Activated B cell treated with CpG ODN at 0.5 μM for 24 hours (primary cell): ENCODE results near the gene ZNF217. TPM values are rescaled to one million over a fixed set of nuclear protein-coding genes. Genes with fewer than 3 reads are reported as not detected.

Source experiments
- ATAC-seq: fragments of 200-7000 bp; cut with Tn5 transposase; one replicate; pipeline ENCODE4 v1.10.0; 2021; ENCODE audit warnings: low read depth, mild to moderate bottlenecking, moderate library complexity
- CTCF ChIA-PET: fragments of 350-600 bp; sonication (Branson Sonifier 250); formaldehyde crosslinking; loops from one replicate; lab custom pipeline; 2021; ENCODE audit warnings: antibody characterized with exemption; lab: Charles Lee
- POLR2A ChIA-PET: fragments of 350-600 bp; sonication (Branson Sonifier 250); formaldehyde crosslinking; loops from one replicate; lab custom pipeline; 2021; ENCODE audit warnings: antibody characterized with exemption; lab: Charles Lee
- DNase-seq: peaks from one replicate; pipeline ENCODE4 v3.0.0; 2022
- H3K27ac Mint-ChIP-seq: one replicate; pipeline ENCODE4 v1.8.0; 2020; ENCODE audit warnings: mixed read lengths
- H3K27me3 Mint-ChIP-seq: one replicate; pipeline ENCODE4 v1.8.0; 2021; ENCODE audit warnings: mixed read lengths
- H3K36me3 Mint-ChIP-seq: one replicate; pipeline ENCODE4 v1.8.0; 2021; ENCODE audit warnings: low read depth, mixed read lengths
- H3K4me1 Mint-ChIP-seq: one replicate; pipeline ENCODE4 v1.8.0; 2021; ENCODE audit warnings: mixed read lengths
- H3K4me3 Mint-ChIP-seq: one replicate; pipeline ENCODE4 v1.8.0; 2020; ENCODE audit warnings: mild to moderate bottlenecking, mixed read lengths
- H3K9me3 Mint-ChIP-seq: one replicate; pipeline ENCODE4 v1.8.0; 2020; ENCODE audit warnings: mixed read lengths
- intact Hi-C: fragments of 100-400 bp; cut with micrococcal nuclease; formaldehyde crosslinking; loops from one replicate; pipeline ENCODE4 v1.15.1; 2024
- total RNA-seq: library from RNA; stranded (reverse); gene quantifications from 2 replicates; pipeline ENCODE4 v1.2.3, GENCODE V29; 2022
- TF ChIP-seq, protein P1 (sequence below): fragments of 200-600 bp; IDR thresholded peaks from one replicate; pipeline ENCODE4 v1.8.0; 2022; ENCODE audit warnings: antibody characterized with exemption, mild to moderate bottlenecking

ZNF217 gene
- total RNA-seq, 1 donor from 2014 or later = 80.3 TPM

DNA sequence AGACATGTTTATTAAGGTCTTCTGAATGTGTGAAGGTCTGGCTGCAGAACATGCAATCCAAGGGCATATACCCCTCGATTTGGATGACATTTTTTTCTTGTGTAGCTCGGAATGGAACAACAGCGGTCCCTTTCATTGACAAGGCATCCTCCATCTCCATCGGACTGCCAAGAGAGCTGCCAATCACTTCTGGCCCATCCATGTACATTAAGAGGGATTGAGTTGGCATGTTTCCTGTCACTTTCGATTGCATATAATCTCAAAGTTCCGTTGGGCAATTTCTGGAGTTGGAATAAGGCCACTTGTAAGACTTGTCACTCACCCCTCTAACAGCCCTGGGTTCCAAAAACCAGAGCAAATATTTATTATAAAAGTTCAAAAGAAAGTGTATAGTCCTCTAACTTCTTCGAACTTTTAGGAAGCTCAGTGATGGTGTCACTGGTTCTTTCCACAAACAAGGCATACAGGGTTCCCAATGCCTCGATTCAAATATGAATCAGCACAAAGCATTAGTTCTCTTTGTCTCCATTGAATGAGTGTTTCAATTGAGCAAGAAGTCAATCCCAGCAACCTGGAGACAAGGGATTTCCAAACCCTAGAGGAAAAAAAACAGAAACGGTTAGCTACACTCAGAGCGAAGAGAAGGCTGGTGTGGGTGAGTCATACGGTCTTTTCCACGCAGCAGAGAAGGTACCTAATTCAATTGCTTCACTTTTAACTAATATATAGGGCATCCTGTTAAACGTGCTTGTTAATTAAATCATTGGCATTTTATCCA is 10.9 kb downstream of the ZNF217 start:
- peak overlapping the region; percentile 70 for H3K4me3 Mint-ChIP-seq
- POLR2A ChIA-PET = interaction anchor here (0.5 to 2.0 kb wide), 12 partner anchors 9 to 333 kb away, joined by 3 to 21 read pairs (median 4); partner anchors contain the start of gene ZNF217

DNA sequence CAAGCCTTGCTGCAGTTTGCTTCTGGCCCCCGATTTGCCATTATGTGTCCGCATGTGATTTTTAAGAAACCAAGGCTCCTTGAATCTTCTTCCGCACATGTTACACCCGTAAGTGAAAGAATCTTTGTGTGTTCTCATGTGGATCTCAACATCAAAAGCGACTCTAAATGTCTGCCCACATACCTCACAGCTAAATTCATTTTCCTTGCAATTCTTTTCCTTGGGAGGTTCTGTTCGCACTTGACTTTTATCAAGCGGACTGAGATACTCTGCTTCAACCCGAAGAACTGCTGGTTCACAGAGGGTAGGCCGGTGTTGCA is 11.4 kb downstream of the ZNF217 start:
- CTCF ChIA-PET = interaction anchor here (1.2 to 8.8 kb wide), 4 partner anchors 283 to 358 kb away, joined by 3 to 88 read pairs (median 4); no protein-coding TSS in a partner anchor

More for the DNA sequence above, 10.9 kb downstream of the ZNF217 start:
- H3K4me1 Mint-ChIP-seq = peaks cover 89% of the 10 kb centered on the region
- H3K36me3 Mint-ChIP-seq = peaks cover 43% of the 10 kb centered on the region
- TF ChIP-seq, protein P1, sequence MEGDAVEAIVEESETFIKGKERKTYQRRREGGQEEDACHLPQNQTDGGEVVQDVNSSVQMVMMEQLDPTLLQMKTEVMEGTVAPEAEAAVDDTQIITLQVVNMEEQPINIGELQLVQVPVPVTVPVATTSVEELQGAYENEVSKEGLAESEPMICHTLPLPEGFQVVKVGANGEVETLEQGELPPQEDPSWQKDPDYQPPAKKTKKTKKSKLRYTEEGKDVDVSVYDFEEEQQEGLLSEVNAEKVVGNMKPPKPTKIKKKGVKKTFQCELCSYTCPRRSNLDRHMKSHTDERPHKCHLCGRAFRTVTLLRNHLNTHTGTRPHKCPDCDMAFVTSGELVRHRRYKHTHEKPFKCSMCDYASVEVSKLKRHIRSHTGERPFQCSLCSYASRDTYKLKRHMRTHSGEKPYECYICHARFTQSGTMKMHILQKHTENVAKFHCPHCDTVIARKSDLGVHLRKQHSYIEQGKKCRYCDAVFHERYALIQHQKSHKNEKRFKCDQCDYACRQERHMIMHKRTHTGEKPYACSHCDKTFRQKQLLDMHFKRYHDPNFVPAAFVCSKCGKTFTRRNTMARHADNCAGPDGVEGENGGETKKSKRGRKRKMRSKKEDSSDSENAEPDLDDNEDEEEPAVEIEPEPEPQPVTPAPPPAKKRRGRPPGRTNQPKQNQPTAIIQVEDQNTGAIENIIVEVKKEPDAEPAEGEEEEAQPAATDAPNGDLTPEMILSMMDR = no peak
- peak; percentile 61 for ATAC-seq
- intact Hi-C loops = no loop called here
- no peak for DNase-seq
- CTCF ChIA-PET = interaction anchor here (0.9 to 8.8 kb wide), 7 partner anchors 154 to 361 kb away, joined by 3 to 88 read pairs (median 3); no protein-coding TSS in a partner anchor
- H3K9me3 Mint-ChIP-seq = no peaks in the 10 kb centered on the region
- no peaks in the 10 kb centered on the region for H3K27me3 Mint-ChIP-seq
- peak overlapping the region; percentile 88 for H3K27ac Mint-ChIP-seq

DNA sequence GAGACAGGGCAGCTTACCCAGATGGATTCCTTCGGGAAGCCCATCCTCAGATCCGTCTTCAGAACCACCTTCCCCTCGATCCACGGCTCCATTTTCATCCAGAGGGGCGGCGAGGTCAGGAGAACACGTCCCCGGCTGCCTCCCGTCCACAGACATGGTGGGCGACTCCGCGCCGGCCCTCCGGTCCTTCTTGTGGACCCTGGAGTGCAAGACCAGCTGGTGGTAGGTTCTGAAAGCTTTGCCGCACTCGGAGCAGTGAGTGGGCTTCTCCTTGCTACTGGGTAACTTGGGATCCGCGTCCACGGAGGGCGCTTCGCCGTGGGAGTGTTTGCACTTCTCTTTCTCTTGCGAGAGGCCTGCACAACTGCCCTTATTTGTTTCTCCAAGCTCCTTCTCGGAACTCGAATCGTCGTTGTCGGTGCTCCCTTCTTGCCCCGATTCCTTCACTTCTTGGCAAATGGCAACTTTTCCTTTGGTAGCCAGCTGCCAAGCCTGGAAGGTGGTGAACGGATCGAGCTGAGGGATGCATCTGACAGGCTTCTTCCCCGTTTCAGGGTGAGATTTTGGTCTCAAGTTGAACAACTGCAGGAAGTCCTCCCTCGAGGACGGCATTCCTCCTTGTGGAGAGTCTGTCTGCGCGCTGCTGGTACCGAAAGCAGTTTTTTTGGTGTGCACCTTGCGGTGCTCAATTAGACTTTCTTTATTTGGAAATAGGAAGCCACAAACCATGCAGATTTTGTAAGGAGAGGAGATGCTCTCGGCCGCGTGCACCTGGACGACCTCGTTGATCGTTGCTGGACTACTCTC is 12.0 kb downstream of the ZNF217 start:
- TF ChIP-seq, protein P1 = no peak
- no peaks in the 10 kb centered on the region for H3K27me3 Mint-ChIP-seq
- ATAC-seq (no peak), DNase-seq (no peak)
- CTCF ChIA-PET = interaction anchor here (0.8 to 8.8 kb wide), 4 partner anchors 283 to 350 kb away, joined by 3 to 88 read pairs (median 3); no protein-coding TSS in a partner anchor
- peak overlapping the region; percentile 88 for H3K27ac Mint-ChIP-seq
- H3K36me3 Mint-ChIP-seq = peaks cover 54% of the 10 kb centered on the region
- intact Hi-C loops = no loop called here
- H3K4me1 Mint-ChIP-seq = peaks cover 85% of the 10 kb centered on the region
- H3K4me3 Mint-ChIP-seq = peak overlapping the region; percentile 70
- POLR2A ChIA-PET = interaction anchor here (0.6 to 2.0 kb wide), 7 partner anchors 10 to 359 kb away, joined by 3 to 21 read pairs (median 4); partner anchors contain the start of gene ZNF217
- H3K9me3 Mint-ChIP-seq = no peaks in the 10 kb centered on the region

More for the DNA sequence above, 11.4 kb downstream of the ZNF217 start:
- Mint-ChIP-seq H3K4me3 (peak overlapping the region; percentile 70), H3K9me3 (no peaks in the 10 kb centered on the region), H3K4me1 (peaks cover 90% of the 10 kb centered on the region), H3K36me3 (peaks cover 48% of the 10 kb centered on the region), H3K27ac (peak overlapping the region; percentile 88), H3K27me3 (no peaks in the 10 kb centered on the region)
- ATAC-seq = no peak
- POLR2A ChIA-PET = interaction anchor here (1.2 to 2.0 kb wide), 5 partner anchors 10 to 358 kb away, joined by 3 to 21 read pairs (median 4); partner anchors contain the start of gene ZNF217
- intact Hi-C loops = no loop called here
- TF ChIP-seq, protein P1 = no peak
- DNase-seq = no peak

DNA sequence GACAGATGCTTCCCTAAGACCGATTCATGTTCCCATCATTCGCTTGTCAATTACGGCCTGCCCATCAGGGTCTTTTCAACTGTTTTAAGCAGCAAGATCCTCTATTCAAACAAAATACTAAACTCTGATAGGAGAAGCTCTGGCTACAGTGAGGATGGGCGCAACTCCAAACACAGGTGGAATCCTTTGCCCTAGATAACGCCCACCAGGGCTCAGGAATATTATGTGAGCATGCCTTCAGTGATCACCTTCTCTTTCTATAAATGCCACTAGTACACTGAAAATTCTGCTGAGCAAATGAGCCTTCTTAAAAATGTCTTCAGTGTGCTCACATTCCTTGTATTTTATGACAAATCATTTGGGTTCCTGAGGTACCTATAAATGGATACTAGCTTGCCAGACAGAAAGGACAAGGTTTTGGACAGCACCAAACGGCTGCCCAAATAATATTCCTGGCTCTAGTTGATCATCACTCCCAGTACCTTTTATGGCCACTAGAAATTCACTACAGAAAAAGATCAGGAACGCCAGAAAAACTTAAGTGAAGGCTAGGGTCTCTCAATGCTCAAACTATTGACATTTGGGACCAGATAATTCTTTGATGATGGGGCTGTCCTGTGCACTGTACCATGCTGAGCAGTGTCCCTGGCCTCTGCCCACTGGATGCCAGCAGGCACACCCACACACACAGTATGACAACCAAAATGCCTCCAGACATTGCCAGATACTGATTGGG is 13.1 kb downstream of the ZNF217 start:
- Mint-ChIP-seq H3K27me3 (no peaks in the 10 kb centered on the region), H3K4me1 (peaks cover 74% of the 10 kb centered on the region), H3K4me3 (peak overlapping the region; percentile 76), H3K27ac (peak overlapping the region; percentile 88), H3K36me3 (peaks cover 61% of the 10 kb centered on the region), H3K9me3 (no peaks in the 10 kb centered on the region)
- ChIA-PET CTCF (interaction anchor here (1.2 to 8.8 kb wide), 6 partner anchors 158 to 360 kb away, joined by 3 to 88 read pairs (median 5); no protein-coding TSS in a partner anchor), POLR2A (interaction anchor here (0.5 to 2.2 kb wide), 9 partner anchors 13 to 359 kb away, joined by 3 to 39 read pairs (median 4); partner anchors contain the start of gene ZNF217)
- intact Hi-C loops = loop anchor here (1.0 kb wide), 1 partner anchor 619 kb away; no protein-coding TSS in a partner anchor
- ATAC-seq (no peak), DNase-seq (no peak)
- TF ChIP-seq, protein P1 = no peak
